Stimulated activated naive CD8-positive, alpha-beta T cell treated with anti-CD3 and anti-CD28 coated beads, Interleukin-15, amount 100 ng/mL, for 72 hours (primary cell): Measurements from ENCODE around the gene SLF2.

ENCODE experiments used
- ATAC-seq: fragments of 150-1000 bp; cut with Tn5 transposase; 2 replicates; pipeline ENCODE4 v1.10.0; 2021; ENCODE audit warnings: mild to moderate bottlenecking, moderate library complexity
- DNase-seq, 2 donors: peaks; one replicate each; pipeline ENCODE4 v3.0.0; 2021 to 2022
- H3K27ac Mint-ChIP-seq, 2 donors: one replicate each; pipeline ENCODE4 v1.8.0; 2022; ENCODE audit warnings: mild to moderate bottlenecking in 2 of 2, mixed read lengths in 2 of 2, moderate library complexity in 2 of 2
- H3K27me3 Mint-ChIP-seq: one replicate; pipeline ENCODE4 v1.8.0; 2022; ENCODE audit warnings: mixed read lengths
- H3K4me1 Mint-ChIP-seq: one replicate; pipeline ENCODE4 v1.8.0; 2022; ENCODE audit warnings: mild to moderate bottlenecking, mixed read lengths
- H3K4me3 Mint-ChIP-seq, 2 donors: one replicate each; pipeline ENCODE4 v1.8.0; 2022; ENCODE audit warnings: mild to moderate bottlenecking in 2 of 2, mixed read lengths in 2 of 2, moderate library complexity in 1 of 2
- H3K9me3 Mint-ChIP-seq, 2 donors: one replicate each; pipeline ENCODE4 v1.8.0; 2022; ENCODE audit warnings: mixed read lengths in 2 of 2

The SLF2 gene, protein sequence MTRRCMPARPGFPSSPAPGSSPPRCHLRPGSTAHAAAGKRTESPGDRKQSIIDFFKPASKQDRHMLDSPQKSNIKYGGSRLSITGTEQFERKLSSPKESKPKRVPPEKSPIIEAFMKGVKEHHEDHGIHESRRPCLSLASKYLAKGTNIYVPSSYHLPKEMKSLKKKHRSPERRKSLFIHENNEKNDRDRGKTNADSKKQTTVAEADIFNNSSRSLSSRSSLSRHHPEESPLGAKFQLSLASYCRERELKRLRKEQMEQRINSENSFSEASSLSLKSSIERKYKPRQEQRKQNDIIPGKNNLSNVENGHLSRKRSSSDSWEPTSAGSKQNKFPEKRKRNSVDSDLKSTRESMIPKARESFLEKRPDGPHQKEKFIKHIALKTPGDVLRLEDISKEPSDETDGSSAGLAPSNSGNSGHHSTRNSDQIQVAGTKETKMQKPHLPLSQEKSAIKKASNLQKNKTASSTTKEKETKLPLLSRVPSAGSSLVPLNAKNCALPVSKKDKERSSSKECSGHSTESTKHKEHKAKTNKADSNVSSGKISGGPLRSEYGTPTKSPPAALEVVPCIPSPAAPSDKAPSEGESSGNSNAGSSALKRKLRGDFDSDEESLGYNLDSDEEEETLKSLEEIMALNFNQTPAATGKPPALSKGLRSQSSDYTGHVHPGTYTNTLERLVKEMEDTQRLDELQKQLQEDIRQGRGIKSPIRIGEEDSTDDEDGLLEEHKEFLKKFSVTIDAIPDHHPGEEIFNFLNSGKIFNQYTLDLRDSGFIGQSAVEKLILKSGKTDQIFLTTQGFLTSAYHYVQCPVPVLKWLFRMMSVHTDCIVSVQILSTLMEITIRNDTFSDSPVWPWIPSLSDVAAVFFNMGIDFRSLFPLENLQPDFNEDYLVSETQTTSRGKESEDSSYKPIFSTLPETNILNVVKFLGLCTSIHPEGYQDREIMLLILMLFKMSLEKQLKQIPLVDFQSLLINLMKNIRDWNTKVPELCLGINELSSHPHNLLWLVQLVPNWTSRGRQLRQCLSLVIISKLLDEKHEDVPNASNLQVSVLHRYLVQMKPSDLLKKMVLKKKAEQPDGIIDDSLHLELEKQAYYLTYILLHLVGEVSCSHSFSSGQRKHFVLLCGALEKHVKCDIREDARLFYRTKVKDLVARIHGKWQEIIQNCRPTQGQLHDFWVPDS

DNA sequence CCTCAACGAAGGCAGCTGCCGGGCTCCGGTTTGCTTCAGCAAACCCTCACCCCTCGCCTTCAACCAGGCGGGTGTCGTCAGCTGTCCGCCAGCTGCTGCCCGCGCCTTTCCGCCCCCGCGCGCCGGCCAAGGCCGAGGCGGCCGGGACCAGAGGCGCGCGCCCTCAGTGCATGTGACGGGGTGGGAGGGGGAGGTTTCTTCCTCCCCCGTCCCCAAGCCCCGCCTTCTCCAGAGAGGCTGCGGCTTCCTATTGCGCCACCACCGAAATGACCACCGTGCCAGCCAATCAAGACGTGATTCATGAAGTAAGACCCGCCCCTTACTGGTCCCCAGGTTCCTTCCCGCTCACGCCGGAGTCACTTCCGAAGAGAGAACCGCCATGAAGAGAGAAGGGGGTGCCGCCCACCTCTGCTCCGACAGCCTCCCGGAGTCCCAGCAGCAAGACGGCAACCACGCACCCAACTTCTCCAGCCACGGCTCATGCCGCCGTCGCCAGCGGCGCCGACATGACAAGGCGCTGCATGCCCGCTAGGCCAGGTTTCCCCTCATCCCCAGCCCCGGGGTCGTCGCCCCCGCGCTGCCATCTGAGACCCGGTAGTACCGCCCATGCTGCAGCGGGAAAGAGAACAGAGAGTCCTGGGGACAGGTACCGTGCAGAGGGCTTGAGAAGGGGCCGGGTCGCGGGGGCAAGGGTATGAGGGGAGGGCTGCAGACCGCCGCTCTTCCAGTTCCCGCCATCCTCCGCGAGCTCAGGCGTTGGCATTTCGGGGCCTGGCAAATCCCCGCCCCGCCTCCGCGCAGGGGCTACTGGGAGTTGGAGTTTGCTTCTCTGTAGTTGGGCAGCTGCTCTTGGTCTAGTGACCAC, at the start of gene SLF2:
Gene SLF2 (plus strand): TSS at position 359 of the 865 bp plus-strand sequence. CDS start 148 bp downstream, at position 507.
- Mint-ChIP-seq H3K27ac (peak within 1 kb of the TSS; percentile 95 to 99), H3K9me3 (no peaks in the 10 kb centered on the region), H3K4me1 (peaks cover 41% of the 10 kb centered on the region), H3K4me3 (peak within 1 kb of the TSS; percentile 98 to 99), H3K27me3 (no peaks in the 10 kb centered on the region)
- DNase-seq, result peak; percentile 90 to 95
- ATAC-seq, result peak; percentile 95

DNA sequence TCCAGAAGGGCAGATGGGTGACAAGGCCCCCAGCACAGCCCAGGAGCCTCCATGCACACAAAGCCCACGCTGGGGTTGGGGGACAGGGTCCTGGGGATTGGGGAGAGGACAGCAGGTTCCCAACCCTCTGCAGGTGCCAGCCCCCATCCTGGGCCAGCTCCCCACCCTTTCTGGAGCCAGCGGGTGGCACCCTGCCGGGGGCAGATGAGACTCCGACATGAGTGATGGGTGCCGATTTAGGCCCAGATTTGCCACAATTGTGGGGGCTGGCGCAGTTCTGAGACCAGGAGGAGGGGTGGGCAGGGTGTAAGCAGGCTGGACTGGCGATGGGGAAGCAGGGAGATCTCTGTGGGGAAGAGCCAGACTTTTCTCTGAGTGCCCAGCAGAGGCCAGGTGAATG, 49.3 kb upstream of the SLF2 start:
- Mint-ChIP-seq H3K4me1 (peaks cover 6% of the 10 kb centered on the region), H3K9me3 (no peaks in the 10 kb centered on the region), H3K27ac (no peak overlapping the region), H3K4me3 (no peak overlapping the region), H3K27me3 (peaks cover 62% of the 10 kb centered on the region)
- DNase-seq, result no peak
- no peak for ATAC-seq

DNA sequence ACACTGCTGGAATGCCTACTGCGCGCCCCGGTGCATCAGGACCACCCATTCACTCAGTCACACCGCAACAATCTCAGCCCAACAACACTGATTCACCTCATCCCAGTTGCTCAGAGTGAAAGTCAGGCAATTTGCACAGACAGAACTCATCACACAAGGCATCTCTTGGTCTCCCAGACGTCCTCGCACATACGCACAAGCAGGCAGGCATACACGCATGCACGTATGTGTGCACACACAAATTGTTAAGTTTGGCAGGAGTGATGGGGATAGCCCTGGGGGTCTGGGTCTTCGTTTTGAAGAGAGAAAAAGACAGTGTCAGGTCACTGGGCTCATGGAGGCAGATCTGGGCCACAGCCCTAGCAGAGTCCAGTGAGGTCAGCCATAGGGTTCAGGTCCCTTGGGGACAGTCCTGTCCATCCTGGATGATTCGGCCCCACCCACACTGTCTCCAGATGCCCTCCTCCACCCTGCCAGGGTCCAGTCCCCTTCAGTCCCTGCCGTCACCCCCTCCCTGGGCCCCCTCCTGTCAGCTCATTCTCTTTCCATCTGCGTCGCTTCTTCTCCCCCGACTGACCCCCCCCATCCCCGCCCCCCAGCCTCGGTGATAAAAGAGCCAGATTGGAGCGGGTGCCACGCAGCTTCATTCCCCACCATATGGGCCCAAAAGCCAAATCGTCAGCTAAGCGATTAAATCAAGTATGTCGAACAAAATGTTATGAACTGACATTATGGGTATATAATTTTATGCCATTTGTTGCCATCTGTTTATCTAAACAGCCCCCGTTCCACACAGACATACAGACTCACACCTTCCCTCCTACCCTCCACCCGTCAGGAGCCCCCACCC, 48.5 kb upstream of the SLF2 start:
- Mint-ChIP-seq H3K4me1 (peaks cover 6% of the 10 kb centered on the region), H3K4me3 (no peak overlapping the region), H3K9me3 (no peaks in the 10 kb centered on the region), H3K27ac (no peak overlapping the region), H3K27me3 (peaks cover 54% of the 10 kb centered on the region)
- DNase-seq (no peak), ATAC-seq (no peak)

DNA sequence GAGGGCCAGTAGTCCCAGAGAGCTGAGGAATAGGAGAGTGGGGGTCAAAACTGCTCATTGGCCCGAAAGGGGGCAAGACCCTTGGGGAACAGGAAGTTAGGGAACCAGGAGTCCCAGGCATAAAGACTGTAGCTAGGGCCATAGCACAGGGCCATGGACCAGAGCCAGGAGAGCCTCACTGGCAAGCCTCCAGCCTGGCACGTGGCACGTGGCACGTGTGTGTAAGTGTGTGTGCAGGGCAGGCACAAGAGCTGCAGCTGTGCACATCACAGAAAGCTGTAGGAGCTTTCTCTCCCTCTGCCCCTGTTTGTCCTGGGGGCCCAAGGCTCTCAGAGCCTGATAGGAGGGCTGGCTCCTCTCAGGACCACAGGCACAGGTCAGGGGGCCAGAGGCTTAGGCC, 47.8 kb upstream of the SLF2 start:
- Mint-ChIP-seq H3K9me3 (no peaks in the 10 kb centered on the region), H3K4me1 (peaks cover 6% of the 10 kb centered on the region), H3K4me3 (no peak overlapping the region), H3K27me3 (peaks cover 47% of the 10 kb centered on the region), H3K27ac (no peak overlapping the region)
- ATAC-seq (no peak), DNase-seq (no peak)

DNA sequence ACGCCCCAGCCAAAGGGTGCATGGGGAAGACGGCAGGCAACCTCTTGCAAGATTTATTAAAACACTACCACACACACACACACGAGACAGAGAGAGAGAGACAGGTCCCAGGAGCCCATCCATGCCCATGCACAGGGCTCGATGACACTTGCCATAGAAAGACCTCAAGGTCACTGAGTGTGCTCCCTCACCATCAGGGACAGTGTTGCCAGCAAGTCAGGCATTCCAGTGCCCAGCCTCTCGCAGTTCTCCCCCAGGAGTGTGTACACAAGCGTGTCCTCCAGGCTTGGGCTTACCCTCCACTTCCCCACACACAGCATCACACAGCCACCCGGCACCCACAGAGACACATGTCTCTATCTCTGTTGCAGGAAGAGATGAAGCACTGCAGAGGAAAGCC, 46.8 kb upstream of the SLF2 start:
- ATAC-seq (no peak), DNase-seq (no peak)
- no peak overlapping the region for H3K4me3 Mint-ChIP-seq
- H3K27ac Mint-ChIP-seq, result no peak overlapping the region
- H3K9me3 Mint-ChIP-seq, result no peaks in the 10 kb centered on the region
- peaks cover 6% of the 10 kb centered on the region for H3K4me1 Mint-ChIP-seq
- H3K27me3 Mint-ChIP-seq, result peaks cover 41% of the 10 kb centered on the region

DNA sequence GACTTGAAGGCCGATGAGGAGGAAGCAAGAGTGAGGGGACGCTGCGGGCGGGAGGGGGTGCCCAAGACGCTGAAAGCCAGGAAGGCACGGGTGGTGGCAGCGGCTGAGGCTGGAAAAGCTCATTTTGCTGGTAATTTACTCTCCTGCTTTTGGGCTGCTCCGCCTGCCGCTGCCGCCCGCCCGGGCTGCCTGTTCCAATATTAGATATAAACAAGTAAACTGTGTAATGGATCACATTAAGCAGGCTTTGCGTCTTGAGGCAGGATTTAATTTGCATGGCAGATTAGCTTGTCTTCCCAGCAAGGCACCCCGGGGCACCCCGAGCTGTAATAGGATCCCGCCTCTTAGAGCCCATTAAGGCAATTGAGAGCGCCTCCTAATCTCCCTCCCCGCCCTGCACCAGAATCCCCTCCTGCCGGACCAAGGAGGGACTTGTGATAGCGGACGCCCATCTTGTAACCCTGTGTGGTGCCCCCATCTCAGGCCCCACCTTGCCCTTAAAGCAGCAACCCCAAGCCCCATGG, 46.1 kb upstream of the SLF2 start:
- no peak for DNase-seq
- peaks cover 6% of the 10 kb centered on the region for H3K4me1 Mint-ChIP-seq
- ATAC-seq, result no peak
- H3K9me3 Mint-ChIP-seq, result no peaks in the 10 kb centered on the region
- no peak overlapping the region for H3K4me3 Mint-ChIP-seq
- H3K27ac Mint-ChIP-seq, result no peak overlapping the region
- peaks cover 38% of the 10 kb centered on the region for H3K27me3 Mint-ChIP-seq

DNA sequence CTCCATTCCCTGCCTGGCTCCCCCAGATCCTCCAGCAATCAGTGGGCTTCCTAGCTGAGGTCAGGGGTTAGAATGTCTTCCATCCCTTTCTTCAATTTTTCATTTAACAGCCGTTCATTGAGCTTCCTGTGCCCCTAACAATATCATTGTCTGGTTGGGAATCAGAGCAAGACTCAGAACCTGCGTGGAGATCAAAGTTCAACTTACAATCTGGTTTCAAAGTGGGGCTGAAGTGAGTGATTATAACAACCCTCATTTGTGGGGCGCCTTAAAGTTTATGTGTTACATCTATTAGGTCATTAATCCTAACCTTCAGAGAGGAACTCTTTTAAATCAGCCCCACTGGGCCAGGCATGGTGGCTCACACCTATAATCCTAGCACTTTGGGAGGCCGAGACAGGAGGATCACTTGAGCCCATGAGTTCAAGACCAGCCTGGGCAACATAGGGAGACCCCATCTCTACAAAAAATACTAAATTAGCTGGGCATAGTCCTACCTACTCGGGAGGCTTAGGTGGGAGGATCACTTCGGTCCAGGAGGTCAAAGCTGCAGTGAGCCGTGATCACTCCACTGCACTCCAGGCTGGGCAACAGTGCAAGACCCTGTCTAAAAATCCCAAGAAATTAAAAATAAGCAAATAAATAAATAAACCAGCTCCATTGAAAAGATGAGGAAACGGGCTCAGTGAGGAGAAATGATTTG, 45.4 kb upstream of the SLF2 start:
- H3K27ac Mint-ChIP-seq, result no peak overlapping the region
- no peaks in the 10 kb centered on the region for H3K9me3 Mint-ChIP-seq
- no peak for DNase-seq

DNA sequence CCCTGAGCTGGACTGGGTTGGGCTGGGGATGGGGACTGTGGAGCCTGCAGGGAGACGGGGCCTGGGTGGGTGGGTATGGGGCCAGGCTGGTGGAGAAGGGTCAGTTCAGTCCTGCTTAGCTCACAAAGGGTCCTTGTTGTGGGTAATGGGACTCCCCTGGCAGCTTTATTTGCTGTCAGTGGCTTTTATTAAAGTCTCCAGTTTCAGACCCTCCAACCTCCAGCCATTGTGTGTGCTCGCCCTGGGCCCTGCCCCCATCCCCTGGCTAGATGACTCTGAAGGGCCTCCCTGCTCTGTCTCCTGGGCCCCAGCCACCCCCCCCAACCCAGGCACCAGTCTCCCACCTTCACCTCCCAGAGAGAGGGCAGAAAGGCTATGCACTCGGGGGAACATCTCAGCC, 44.4 kb upstream of the SLF2 start:
- Mint-ChIP-seq H3K4me3 (no peak overlapping the region), H3K9me3 (no peaks in the 10 kb centered on the region), H3K4me1 (peaks cover 6% of the 10 kb centered on the region), H3K27me3 (peaks cover 31% of the 10 kb centered on the region), H3K27ac (no peak overlapping the region)
- ATAC-seq (no peak), DNase-seq (no peak)

More for the DNA sequence above, 45.4 kb upstream of the SLF2 start:
- ATAC-seq, result no peak
- Mint-ChIP-seq H3K4me3 (no peak overlapping the region), H3K4me1 (peaks cover 6% of the 10 kb centered on the region), H3K27me3 (peaks cover 32% of the 10 kb centered on the region)

DNA sequence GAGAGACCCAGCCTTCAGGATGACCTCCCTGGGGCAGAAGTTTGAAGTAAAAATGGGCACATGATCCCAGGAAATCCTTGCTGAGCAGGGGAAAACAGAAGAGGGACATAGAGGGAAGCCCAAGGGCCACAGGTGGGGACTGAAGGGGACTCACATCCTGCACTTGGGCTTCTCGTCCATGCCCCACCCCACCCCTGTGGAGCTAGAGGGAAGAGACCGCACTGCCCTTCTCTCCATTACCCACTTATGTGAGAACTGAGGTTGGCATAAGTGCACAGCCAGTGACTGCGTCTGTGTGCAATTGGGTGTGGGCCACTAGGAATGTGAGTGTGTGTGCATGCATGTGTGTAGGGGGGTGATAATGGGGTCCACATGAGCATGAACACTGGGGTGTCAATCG, 43.4 kb upstream of the SLF2 start:
- no peak for DNase-seq
- H3K4me1 Mint-ChIP-seq, result peaks cover 6% of the 10 kb centered on the region
- no peaks in the 10 kb centered on the region for H3K9me3 Mint-ChIP-seq
- no peak overlapping the region for H3K4me3 Mint-ChIP-seq
- H3K27ac Mint-ChIP-seq, result peak overlapping the region in 1 of 2 donors; percentile 68
- ATAC-seq, result no peak
- peaks cover 31% of the 10 kb centered on the region for H3K27me3 Mint-ChIP-seq

DNA sequence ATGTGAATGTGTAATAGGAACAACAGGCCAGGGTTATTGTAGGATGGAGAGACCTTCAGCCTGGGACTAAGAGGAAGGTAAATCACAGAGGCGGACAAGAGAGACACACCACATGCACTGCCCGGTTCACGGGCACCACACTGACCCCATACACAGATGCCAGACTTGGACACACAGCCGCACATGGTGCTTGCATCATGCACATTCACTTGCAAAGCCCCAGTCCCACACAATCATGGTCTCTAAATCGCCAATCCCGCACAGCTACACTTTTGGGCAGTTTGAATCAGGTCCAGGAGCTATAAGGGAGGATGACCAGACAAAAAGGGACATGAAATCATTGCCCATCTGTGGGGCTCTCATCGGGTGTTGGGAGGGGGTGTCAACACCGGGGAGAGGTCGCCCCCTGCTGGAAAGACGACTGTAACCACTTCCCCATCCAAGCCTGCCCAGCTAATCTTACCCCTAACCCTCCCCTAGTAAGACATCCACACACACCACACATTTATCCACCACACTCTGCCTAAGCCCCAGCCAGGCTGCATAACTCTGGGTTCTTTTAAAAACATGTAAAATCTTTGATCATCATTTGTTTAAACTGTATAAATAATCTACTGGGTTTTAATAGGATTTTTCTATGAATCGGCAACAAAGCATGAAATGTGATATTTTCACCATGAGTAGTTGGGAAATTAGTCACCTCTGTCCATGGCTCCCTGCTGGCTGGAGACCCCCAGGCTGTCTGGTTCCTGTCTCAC, 40.5 kb upstream of the SLF2 start:
- Mint-ChIP-seq H3K4me3 (no peak overlapping the region), H3K27ac (peak overlapping the region; percentile 38 to 85), H3K4me1 (no peaks in the 10 kb centered on the region), H3K9me3 (no peaks in the 10 kb centered on the region), H3K27me3 (peaks cover 25% of the 10 kb centered on the region)
- peak; percentile 59 to 66 for DNase-seq
- peak; percentile 84 for ATAC-seq

DNA sequence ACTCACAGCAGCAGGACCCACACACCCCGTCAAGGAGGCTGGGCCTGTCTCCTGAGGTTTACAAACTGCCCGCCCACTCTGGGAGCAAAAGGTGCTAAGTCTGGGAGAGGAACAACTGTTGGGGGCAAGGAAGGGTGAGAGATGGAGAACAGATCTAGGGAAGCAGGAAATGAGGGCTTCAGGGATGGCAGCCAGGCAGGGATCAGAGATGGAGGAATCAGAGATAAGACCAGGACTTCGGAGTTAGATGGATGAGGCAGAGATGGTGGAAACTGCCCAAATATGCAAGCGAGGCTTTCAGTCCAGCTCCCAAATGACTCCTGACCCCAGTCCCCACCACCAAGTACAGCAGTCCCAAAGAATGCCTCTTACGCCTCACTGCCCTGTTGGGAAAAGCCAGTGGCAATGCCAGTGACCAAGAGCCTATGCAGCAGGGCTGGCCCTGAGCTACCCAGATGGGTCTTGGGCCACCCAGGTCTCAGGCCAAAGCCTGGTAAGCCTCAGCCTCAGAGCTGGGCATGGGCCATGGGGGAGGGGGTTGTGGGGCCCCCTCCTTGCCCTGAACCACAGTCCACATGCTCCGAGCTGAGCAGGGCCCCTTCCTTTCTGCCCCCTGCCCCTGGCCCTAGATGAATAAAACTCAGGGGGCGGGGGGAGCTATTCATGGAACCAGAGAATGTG, 39.5 kb upstream of the SLF2 start:
- Mint-ChIP-seq H3K4me1 (no peaks in the 10 kb centered on the region), H3K9me3 (no peaks in the 10 kb centered on the region), H3K4me3 (no peak overlapping the region), H3K27me3 (peaks cover 27% of the 10 kb centered on the region), H3K27ac (no peak overlapping the region)
- ATAC-seq (no peak), DNase-seq (no peak)

DNA sequence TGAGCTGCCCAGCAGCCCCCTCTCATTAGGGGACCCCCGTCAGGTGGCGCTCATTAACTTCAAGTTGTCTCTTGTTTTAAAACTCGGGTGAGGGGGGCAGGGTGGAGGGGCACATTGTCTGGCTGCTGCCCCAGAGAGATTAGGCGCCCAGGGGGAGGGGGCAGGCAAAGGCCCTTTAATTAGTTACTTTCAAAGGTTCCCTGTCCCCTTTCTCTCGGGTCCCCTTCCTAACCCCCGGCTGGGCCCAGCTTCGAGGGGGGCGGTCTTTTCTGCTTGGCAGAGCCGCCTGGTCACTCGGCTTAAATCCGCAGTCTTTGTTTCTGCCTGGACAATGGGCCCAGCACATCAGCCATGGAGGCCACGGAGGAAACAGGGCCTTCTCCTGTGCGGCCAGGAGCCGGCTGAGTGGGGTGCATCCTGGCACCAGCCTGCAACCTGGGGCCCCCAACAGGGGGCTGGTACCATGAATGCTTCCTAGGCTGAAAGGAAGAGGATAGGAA, 38.9 kb upstream of the SLF2 start:
- no peaks in the 10 kb centered on the region for H3K9me3 Mint-ChIP-seq
- DNase-seq, result no peak
- peaks cover 33% of the 10 kb centered on the region for H3K27me3 Mint-ChIP-seq
- H3K4me1 Mint-ChIP-seq, result no peaks in the 10 kb centered on the region
- no peak overlapping the region for H3K4me3 Mint-ChIP-seq
- ATAC-seq, result no peak
- H3K27ac Mint-ChIP-seq, result no peak overlapping the region
